Testis (tissue), 2 donors: ENCODE results near the gene C2orf49.

ENCODE experiments used
- CTCF ChIP-seq, 3 experiments: fragments of 450-650 bp in 2 of 3; fragments of 200-600 bp in 1 of 3; sonication (generic) in 1 of 3; IDR thresholded peaks; one replicate each; pipeline ENCODE4 v1.5.1; 2016 to 2019; ENCODE audit warnings: antibody characterized with exemption in 3 of 3, mild to moderate bottlenecking in 2 of 3, moderate library complexity in 1 of 3
- POLR2A ChIP-seq: fragments of 450-650 bp; IDR thresholded peaks from one replicate; pipeline ENCODE4 v1.6.1; 2017; ENCODE audit warnings: antibody characterized with exemption, mild to moderate bottlenecking, moderate library complexity

- no peak for TF ChIP-seq CTCF (IDR thresholded peaks at IDR 0.05)
- TF ChIP-seq POLR2A: no peak
Observed at GRCh38 chr2:105396254-105397024, 59.1 kb downstream of the C2orf49 start.
